ENCODE data around the gene PXK. TPM values are rescaled to one million over a fixed set of nuclear protein-coding genes. Genes with fewer than 3 reads are reported as not detected.

The PXK gene
- total RNA-seq, 1 experiment from 2014 or later = 4.4 TPM

DNA sequence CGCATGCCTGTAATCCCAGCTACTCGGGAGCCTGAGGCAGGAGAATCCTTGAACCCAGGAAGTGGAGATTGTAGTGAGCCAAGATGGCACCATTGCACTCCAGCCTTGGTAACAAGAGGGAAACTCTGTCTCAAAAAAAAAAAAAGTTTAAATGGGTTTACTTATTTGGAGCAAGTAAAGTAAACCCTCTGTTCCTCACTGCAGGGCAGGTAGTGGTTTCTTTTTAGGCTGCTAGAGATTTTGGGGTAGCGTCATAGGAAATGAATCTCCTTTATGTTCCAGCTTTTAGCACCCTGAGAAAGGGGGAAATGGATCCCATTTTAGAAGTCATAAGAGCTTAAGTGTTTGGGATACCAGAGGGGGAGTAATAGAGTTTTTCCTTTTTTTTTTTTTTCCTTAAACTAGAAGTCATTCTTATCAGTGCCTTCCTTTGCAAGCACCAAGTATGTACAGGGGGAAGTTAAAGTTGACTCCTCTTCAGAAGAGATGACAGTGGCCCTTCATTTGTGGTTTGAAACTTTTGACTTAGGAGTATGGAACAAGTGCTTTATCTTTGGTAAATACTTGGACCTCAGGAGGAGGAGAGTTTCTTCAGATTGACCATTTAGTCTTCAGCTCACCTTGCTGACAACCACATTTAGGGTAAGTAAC, 8.0 kb downstream of the PXK start:
- H3K4me3 ChIP-seq = no peak overlapping the region
- H3K27me3 ChIP-seq (ENCODE audit: insufficient read depth, low read depth) = no peaks in the 10 kb centered on the region
- H4K20me1 ChIP-seq (ENCODE audit: insufficient read depth) = no peaks in the 10 kb centered on the region
- peaks cover under 1% of the 10 kb centered on the region; the same call in 1 of the 2 replicates for H3F3A ChIP-seq (ENCODE audit: insufficient read depth, low read depth)
- peaks cover 9% of the 10 kb centered on the region for H3K4me1 ChIP-seq (replicated peaks; ENCODE audit: insufficient read depth)
- no peak overlapping the region for H3K27ac ChIP-seq
- ChIA-PET POLR2A (ENCODE audit: unreplicated experiment) (no interaction called here), CTCF (no interaction called here)
- DNase-seq = no peak
- H3K79me2 ChIP-seq (ENCODE audit: low read depth) = 0 out of 2 replicates have a peak, but pooled peaks cover 4% of the 10 kb centered on the region
- H2AFZ ChIP-seq = no peak overlapping the region
- no peaks in the 10 kb centered on the region for H3K9me3 ChIP-seq (ENCODE audit: insufficient read depth, low read depth)
- H3K9me2 ChIP-seq (ENCODE audit: insufficient read depth) = no peaks in the 10 kb centered on the region; the same call in 1 of the 2 replicates
- TF ChIP-seq, protein P1, sequence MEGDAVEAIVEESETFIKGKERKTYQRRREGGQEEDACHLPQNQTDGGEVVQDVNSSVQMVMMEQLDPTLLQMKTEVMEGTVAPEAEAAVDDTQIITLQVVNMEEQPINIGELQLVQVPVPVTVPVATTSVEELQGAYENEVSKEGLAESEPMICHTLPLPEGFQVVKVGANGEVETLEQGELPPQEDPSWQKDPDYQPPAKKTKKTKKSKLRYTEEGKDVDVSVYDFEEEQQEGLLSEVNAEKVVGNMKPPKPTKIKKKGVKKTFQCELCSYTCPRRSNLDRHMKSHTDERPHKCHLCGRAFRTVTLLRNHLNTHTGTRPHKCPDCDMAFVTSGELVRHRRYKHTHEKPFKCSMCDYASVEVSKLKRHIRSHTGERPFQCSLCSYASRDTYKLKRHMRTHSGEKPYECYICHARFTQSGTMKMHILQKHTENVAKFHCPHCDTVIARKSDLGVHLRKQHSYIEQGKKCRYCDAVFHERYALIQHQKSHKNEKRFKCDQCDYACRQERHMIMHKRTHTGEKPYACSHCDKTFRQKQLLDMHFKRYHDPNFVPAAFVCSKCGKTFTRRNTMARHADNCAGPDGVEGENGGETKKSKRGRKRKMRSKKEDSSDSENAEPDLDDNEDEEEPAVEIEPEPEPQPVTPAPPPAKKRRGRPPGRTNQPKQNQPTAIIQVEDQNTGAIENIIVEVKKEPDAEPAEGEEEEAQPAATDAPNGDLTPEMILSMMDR (conservative IDR thresholded peaks at IDR 0.05) = no peak
- TF ChIP-seq EZH2 (IDR thresholded peaks at IDR 0.05; ENCODE audit: low read depth) = no peak
- intact Hi-C loops (cut with micrococcal nuclease; ENCODE audit: unreplicated experiment) = no loop called here
- H3K36me3 ChIP-seq (ENCODE audit: low read depth) = no peaks in the 10 kb centered on the region
- no TSS peak for BruUV-seq (replicated peaks)
- no peak overlapping the region for H3K4me2 ChIP-seq

DNA sequence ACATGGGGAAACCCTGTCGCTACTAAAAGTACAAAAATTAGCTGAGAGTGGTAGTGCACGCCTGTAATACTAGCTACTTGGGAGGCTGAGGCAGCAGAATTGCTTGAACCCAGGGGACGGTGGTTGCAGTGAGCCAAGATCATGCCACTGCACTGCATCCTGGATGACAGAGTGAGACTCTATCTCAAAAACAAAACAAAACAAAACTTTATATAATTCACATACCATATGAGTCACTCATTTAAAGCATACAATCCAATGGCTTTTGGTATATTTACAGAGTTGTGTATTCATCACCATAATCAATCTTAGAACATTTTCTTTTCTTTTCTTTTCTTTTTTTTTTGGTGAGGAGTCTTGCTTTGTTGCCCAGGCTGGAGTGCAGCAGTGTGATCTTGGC, 8.7 kb downstream of the PXK start:
- Histone ChIP-seq H3F3A (ENCODE audit: insufficient read depth, low read depth) (no peaks in the 10 kb centered on the region; the same call in 1 of the 2 replicates), H3K4me2 (no peak overlapping the region), H4K20me1 (ENCODE audit: insufficient read depth) (no peaks in the 10 kb centered on the region), H3K27me3 (ENCODE audit: insufficient read depth, low read depth) (no peaks in the 10 kb centered on the region), H2AFZ (no peak overlapping the region), H3K4me1 (replicated peaks; ENCODE audit: insufficient read depth) (peaks cover 2% of the 10 kb centered on the region), H3K4me3 (no peak overlapping the region), H3K9me3 (ENCODE audit: insufficient read depth, low read depth) (no peaks in the 10 kb centered on the region), H3K36me3 (ENCODE audit: low read depth) (no peaks in the 10 kb centered on the region), H3K79me2 (ENCODE audit: low read depth) (0 out of 2 replicates have a peak, but pooled peaks cover under 1% of the 10 kb centered on the region), H3K27ac (no peak overlapping the region), H3K9me2 (ENCODE audit: insufficient read depth) (no peaks in the 10 kb centered on the region; the same call in 1 of the 2 replicates)
- no peak for DNase-seq
- intact Hi-C loops (cut with micrococcal nuclease; ENCODE audit: unreplicated experiment) = no loop called here
- BruUV-seq (replicated peaks) = no TSS peak
- no peak for TF ChIP-seq EZH2 (IDR thresholded peaks at IDR 0.05; ENCODE audit: low read depth)
- TF ChIP-seq, protein P1 (conservative IDR thresholded peaks at IDR 0.05) = no peak
- ChIA-PET CTCF (no interaction called here), POLR2A (ENCODE audit: unreplicated experiment) (no interaction called here)

DNA sequence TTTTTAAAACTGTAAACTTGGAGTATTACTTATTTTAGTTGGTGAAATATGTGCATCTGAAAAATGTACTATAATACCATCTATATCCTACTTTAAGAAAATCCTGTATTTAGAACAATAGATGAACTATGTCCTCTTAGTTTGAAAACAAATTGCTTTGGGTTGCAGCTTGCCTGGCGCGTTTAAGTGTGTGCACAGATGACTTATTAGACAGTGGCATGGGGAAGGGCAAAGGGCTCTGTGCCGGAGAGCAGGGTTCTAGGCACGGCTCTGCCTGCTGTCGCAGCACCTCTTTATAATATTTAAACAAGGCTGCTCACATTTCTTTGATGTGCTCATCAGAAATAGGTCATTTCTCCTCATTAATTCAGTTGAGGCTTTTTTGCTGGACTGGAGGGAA, 10.0 kb downstream of the PXK start:
- Histone ChIP-seq H3K9me3 (ENCODE audit: insufficient read depth, low read depth) (no peaks in the 10 kb centered on the region; the same call in 1 of the 2 replicates), H3K4me1 (replicated peaks; ENCODE audit: insufficient read depth) (no peaks in the 10 kb centered on the region), H4K20me1 (ENCODE audit: insufficient read depth) (no peaks in the 10 kb centered on the region), H3K79me2 (ENCODE audit: low read depth) (no peaks in the 10 kb centered on the region), H3K4me3 (no peak overlapping the region), H3K36me3 (ENCODE audit: low read depth) (no peaks in the 10 kb centered on the region), H3F3A (ENCODE audit: insufficient read depth, low read depth) (peaks cover 5% of the 10 kb centered on the region; the same call in 1 of the 2 replicates), H3K9me2 (ENCODE audit: insufficient read depth) (no peaks in the 10 kb centered on the region), H3K4me2 (no peak overlapping the region), H3K27me3 (ENCODE audit: insufficient read depth, low read depth) (no peaks in the 10 kb centered on the region), H2AFZ (no peak overlapping the region), H3K27ac (no peak overlapping the region)
- intact Hi-C loops (cut with micrococcal nuclease; ENCODE audit: unreplicated experiment) = no loop called here
- TF ChIP-seq EZH2 (IDR thresholded peaks at IDR 0.05; ENCODE audit: low read depth) = no peak
- TF ChIP-seq, protein P1 (conservative IDR thresholded peaks at IDR 0.05) = no peak
- POLR2A ChIA-PET (ENCODE audit: unreplicated experiment) = no interaction called here
- BruUV-seq (replicated peaks) = no TSS peak
- no peak for DNase-seq
- CTCF ChIA-PET = interaction anchor here (0.6 kb wide), 2 partner anchors 16 to 211 kb away, joined by 8 to 13 read pairs; no protein-coding TSS in a partner anchor
